ENCODE measurements around the gene UQCC5.

The UQCC5 gene

GRCh38 chr3:52509753-52510328, 26.6 kb upstream of the UQCC5 start:
- Histone ChIP-seq H3K9me3 (ENCODE audit: control insufficient read depth, low read depth, low read length) (no peaks in the 10 kb centered on the region), H3K27me3 (ENCODE audit: control insufficient read depth, insufficient read depth, low read length) (no peaks in the 10 kb centered on the region), H3K4me1 (ENCODE audit: control insufficient read depth, low read depth, low read length) (no peaks in the 10 kb centered on the region), H3K27ac (ENCODE audit: low read length) (no peak overlapping the region), H3K4me3 (ENCODE audit: low read length) (no peak overlapping the region), H3K9ac (ENCODE audit: low read length) (no peak overlapping the region), H3K36me3 (ENCODE audit: control insufficient read depth, low read depth, low read length) (no peaks in the 10 kb centered on the region)

GRCh38 chr3:52511509-52511908, 24.9 kb upstream of the UQCC5 start:
- Histone ChIP-seq H3K4me1 (ENCODE audit: control insufficient read depth, low read depth, low read length) (no peaks in the 10 kb centered on the region), H3K27me3 (ENCODE audit: control insufficient read depth, insufficient read depth, low read length) (no peaks in the 10 kb centered on the region), H3K9me3 (ENCODE audit: control insufficient read depth, low read depth, low read length) (no peaks in the 10 kb centered on the region), H3K9ac (ENCODE audit: low read length) (no peak overlapping the region), H3K36me3 (ENCODE audit: control insufficient read depth, low read depth, low read length) (no peaks in the 10 kb centered on the region), H3K27ac (ENCODE audit: low read length) (no peak overlapping the region), H3K4me3 (ENCODE audit: low read length) (no peak overlapping the region)

- Histone ChIP-seq H3K27me3 (ENCODE audit: control insufficient read depth, insufficient read depth, low read length) (no peaks in the 10 kb centered on the region), H3K36me3 (ENCODE audit: control insufficient read depth, low read depth, low read length) (no peaks in the 10 kb centered on the region)
These were observed 24.3 kb upstream of the UQCC5 start for GRCh38 chr3:52512105-52512504.

GRCh38 chr3:52512727-52513126, 23.7 kb upstream of the UQCC5 start:
- Histone ChIP-seq H3K27me3 (ENCODE audit: control insufficient read depth, insufficient read depth, low read length) (peaks cover under 1% of the 10 kb centered on the region), H3K9ac (ENCODE audit: low read length) (no peak overlapping the region), H3K27ac (ENCODE audit: low read length) (no peak overlapping the region), H3K9me3 (ENCODE audit: control insufficient read depth, low read depth, low read length) (no peaks in the 10 kb centered on the region), H3K36me3 (ENCODE audit: control insufficient read depth, low read depth, low read length) (no peaks in the 10 kb centered on the region), H3K4me3 (ENCODE audit: low read length) (no peak overlapping the region), H3K4me1 (ENCODE audit: control insufficient read depth, low read depth, low read length) (no peaks in the 10 kb centered on the region)

More at GRCh38 chr3:52512105-52512504, 24.3 kb upstream of the UQCC5 start:
- Histone ChIP-seq H3K9me3 (ENCODE audit: control insufficient read depth, low read depth, low read length) (no peaks in the 10 kb centered on the region), H3K4me1 (ENCODE audit: control insufficient read depth, low read depth, low read length) (no peaks in the 10 kb centered on the region), H3K27ac (ENCODE audit: low read length) (no peak overlapping the region), H3K4me3 (ENCODE audit: low read length) (no peak overlapping the region), H3K9ac (ENCODE audit: low read length) (no peak overlapping the region)

DNA sequence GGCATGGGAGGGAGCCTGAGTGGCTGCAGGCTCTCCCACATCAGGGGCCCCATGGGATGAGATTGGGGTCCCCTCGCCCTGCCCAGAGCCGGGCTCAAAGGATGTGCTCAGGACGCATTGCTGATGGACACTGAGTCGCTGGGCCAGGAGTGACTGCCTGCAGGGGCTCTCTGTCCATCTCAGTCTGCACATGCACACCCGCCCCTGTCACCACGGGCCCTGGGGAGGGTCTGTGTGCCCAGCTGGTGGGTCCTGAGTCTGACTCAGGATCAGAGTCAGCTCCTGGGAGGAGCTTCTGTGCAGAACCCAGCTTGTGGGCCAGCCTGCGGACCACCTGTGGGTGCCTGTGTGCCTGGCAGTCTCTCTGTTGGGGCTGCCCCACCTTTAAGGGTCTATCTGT, 23.1 kb upstream of the UQCC5 start:
- no peaks in the 10 kb centered on the region for H3K36me3 ChIP-seq (ENCODE audit: control insufficient read depth, low read depth, low read length)
- no peak overlapping the region for H3K27ac ChIP-seq (ENCODE audit: low read length)
- no peak overlapping the region for H3K9ac ChIP-seq (ENCODE audit: low read length)
- H3K4me1 ChIP-seq (ENCODE audit: control insufficient read depth, low read depth, low read length), result no peaks in the 10 kb centered on the region
- peaks cover 6% of the 10 kb centered on the region for H3K27me3 ChIP-seq (ENCODE audit: control insufficient read depth, insufficient read depth, low read length)
- no peaks in the 10 kb centered on the region for H3K9me3 ChIP-seq (ENCODE audit: control insufficient read depth, low read depth, low read length)
- H3K4me3 ChIP-seq (ENCODE audit: low read length), result no peak overlapping the region

DNA sequence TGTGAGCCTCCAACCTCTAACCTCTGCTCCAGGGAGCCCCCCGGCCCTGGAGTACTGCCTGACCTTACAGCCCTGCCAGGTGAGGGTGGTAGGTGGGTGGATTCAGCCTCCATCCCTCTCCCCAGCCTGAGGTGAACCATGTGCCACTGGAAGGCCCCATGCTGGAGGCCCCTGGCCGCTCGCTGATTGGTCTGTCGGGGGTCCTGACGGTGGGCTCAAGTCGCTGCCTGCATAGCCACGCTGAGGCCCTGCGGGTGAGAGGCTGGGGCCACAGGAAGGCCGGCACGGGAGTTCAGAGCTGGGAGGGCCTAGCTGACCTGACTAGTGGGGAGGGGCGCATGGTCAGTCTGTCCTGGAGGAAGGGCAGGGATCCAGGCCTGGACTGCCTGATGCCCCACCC, 21.8 kb upstream of the UQCC5 start:
- Histone ChIP-seq H3K9ac (ENCODE audit: low read length) (no peak overlapping the region), H3K4me1 (ENCODE audit: control insufficient read depth, low read depth, low read length) (no peaks in the 10 kb centered on the region), H3K36me3 (ENCODE audit: control insufficient read depth, low read depth, low read length) (no peaks in the 10 kb centered on the region), H3K27ac (ENCODE audit: low read length) (no peak overlapping the region), H3K9me3 (ENCODE audit: control insufficient read depth, low read depth, low read length) (no peaks in the 10 kb centered on the region), H3K27me3 (ENCODE audit: control insufficient read depth, insufficient read depth, low read length) (peaks cover 6% of the 10 kb centered on the region), H3K4me3 (ENCODE audit: low read length) (no peak overlapping the region)

- Histone ChIP-seq H3K4me1 (ENCODE audit: control insufficient read depth, low read depth, low read length) (no peaks in the 10 kb centered on the region), H3K27me3 (ENCODE audit: control insufficient read depth, insufficient read depth, low read length) (peaks cover 6% of the 10 kb centered on the region), H3K4me3 (ENCODE audit: low read length) (no peak overlapping the region), H3K36me3 (ENCODE audit: control insufficient read depth, low read depth, low read length) (no peaks in the 10 kb centered on the region), H3K27ac (ENCODE audit: low read length) (no peak overlapping the region), H3K9me3 (ENCODE audit: control insufficient read depth, low read depth, low read length) (no peaks in the 10 kb centered on the region), H3K9ac (ENCODE audit: low read length) (no peak overlapping the region)
These were observed 21.2 kb upstream of the UQCC5 start for GRCh38 chr3:52515192-52515591.

DNA sequence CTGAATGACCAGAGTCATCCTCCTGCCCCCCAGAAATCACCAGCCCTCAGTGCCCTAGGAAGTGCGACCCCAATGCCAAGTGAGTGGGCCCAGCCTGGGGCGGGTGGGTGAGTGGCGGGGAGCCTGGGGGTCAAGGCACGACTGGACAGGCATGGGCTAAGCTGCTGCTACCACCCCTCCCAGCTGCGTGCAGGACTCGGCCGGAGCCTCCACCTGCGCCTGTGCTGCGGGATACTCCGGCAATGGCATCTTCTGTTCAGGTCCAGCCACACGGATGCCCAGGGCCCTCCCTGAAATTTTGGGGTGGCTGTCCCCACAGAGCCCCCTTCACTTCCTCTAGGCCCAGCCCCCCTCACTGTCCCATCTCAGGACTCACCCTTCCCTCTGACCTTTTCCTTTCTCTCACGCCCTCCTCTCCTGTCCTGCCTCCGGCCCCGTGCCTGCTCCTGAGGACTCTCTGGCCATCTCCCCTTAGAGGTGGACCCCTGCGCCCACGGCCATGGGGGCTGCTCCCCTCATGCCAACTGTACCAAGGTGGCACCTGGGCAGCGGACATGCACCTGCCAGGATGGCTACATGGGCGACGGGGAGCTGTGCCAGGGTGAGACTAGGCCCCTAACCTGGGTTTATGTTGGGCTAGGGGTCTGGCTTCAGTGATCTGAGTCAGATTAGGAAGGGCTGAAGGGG, 19.8 kb upstream of the UQCC5 start:
- Histone ChIP-seq H3K9me3 (ENCODE audit: control insufficient read depth, low read depth, low read length) (no peaks in the 10 kb centered on the region), H3K4me1 (ENCODE audit: control insufficient read depth, low read depth, low read length) (no peaks in the 10 kb centered on the region), H3K36me3 (ENCODE audit: control insufficient read depth, low read depth, low read length) (no peaks in the 10 kb centered on the region), H3K27ac (ENCODE audit: low read length) (no peak overlapping the region), H3K4me3 (ENCODE audit: low read length) (no peak overlapping the region), H3K9ac (ENCODE audit: low read length) (no peak overlapping the region), H3K27me3 (ENCODE audit: control insufficient read depth, insufficient read depth, low read length) (peaks cover 6% of the 10 kb centered on the region)

DNA sequence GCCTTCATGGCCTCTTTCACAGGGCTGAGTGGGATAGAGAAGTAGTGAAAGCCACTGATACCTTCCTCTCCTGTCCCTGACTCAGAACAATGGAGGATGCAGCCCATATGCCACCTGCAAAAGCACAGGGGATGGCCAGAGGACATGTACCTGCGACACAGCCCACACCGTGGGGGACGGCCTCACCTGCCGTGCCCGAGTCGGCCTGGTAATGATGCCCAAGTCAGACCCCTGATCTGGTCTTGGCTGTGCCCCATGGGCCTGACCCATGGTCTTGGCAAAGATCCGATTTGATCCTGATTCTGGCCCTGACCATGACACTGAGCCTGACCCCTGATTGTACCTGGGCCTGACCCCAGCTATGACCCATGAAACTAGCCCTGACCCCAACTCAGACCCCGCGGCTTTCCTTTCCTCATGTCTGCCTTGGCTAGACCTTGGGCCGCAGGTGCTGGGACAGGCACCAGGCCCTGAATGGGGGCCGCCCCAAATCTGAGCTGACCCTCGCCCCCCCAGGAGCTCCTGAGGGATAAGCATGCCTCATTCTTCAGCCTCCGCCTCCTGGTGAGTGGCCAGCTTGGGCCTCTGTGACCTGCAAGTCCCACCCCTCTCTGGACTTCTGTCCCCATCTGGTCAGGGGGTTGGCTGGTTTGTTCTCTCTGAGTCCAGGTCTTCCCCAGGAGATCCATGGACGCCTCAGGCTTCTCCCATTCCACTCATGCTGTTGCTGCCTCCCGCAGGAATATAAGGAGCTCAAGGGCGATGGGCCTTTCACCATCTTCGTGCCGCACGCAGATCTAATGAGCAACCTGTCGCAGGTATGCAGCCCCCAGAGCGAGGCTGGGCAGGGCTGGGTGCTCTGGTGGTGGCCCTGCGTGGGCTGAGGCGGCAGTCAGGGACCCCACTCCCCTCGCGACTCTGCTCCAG, 18.3 kb upstream of the UQCC5 start:
- peaks cover 6% of the 10 kb centered on the region for H3K27me3 ChIP-seq (ENCODE audit: control insufficient read depth, insufficient read depth, low read length)
- H3K4me3 ChIP-seq (ENCODE audit: low read length), result peak overlapping the region; percentile 48
- H3K36me3 ChIP-seq (ENCODE audit: control insufficient read depth, low read depth, low read length), result no peaks in the 10 kb centered on the region
- H3K4me1 ChIP-seq (ENCODE audit: control insufficient read depth, low read depth, low read length), result no peaks in the 10 kb centered on the region
- H3K9ac ChIP-seq (ENCODE audit: low read length), result no peak overlapping the region
- H3K9me3 ChIP-seq (ENCODE audit: control insufficient read depth, low read depth, low read length), result no peaks in the 10 kb centered on the region
- H3K27ac ChIP-seq (ENCODE audit: low read length), result no peak overlapping the region

DNA sequence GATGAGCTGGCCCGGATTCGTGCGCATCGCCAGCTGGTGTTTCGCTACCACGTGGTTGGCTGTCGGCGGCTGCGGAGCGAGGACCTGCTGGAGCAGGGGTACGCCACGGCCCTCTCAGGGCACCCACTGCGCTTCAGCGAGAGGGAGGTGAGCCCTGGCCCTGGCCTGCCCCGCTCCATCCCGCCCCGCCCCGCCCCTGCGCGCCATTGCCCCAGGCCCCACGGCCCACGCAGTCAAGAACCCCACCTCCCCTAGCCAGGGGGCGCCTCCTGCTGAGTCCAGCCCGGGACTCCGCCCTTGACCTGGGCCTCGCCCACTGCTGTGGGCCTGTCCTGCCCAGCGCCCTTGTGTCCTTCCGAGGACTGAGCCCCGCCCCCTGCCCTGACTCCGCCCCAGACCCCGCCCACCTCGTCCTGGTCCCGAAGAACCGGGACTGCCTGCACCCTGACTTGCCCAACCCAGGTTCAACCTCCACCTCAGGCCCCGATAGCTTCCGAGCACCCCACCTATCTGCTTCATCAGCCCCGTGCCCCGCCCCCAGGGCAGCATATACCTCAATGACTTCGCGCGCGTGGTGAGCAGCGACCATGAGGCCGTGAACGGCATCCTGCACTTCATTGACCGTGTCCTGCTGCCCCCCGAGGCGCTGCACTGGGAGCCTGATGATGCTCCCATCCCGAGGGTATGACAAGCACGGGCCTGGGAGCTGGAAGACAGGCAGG, 17.5 kb upstream of the UQCC5 start:
- Histone ChIP-seq H3K4me3 (ENCODE audit: low read length) (peak overlapping the region; percentile 48), H3K9ac (ENCODE audit: low read length) (no peak overlapping the region), H3K27ac (ENCODE audit: low read length) (no peak overlapping the region)

GRCh38 chr3:52519445-52520140, 16.8 kb upstream of the UQCC5 start:
- Histone ChIP-seq H3K9me3 (ENCODE audit: control insufficient read depth, low read depth, low read length) (no peaks in the 10 kb centered on the region), H3K36me3 (ENCODE audit: control insufficient read depth, low read depth, low read length) (peaks cover 10% of the 10 kb centered on the region), H3K27me3 (ENCODE audit: control insufficient read depth, insufficient read depth, low read length) (peaks cover 6% of the 10 kb centered on the region), H3K4me3 (ENCODE audit: low read length) (no peak overlapping the region), H3K4me1 (ENCODE audit: control insufficient read depth, low read depth, low read length) (no peaks in the 10 kb centered on the region), H3K9ac (ENCODE audit: low read length) (no peak overlapping the region), H3K27ac (ENCODE audit: low read length) (no peak overlapping the region)

More for the DNA sequence above, 17.5 kb upstream of the UQCC5 start:
- Histone ChIP-seq H3K4me1 (ENCODE audit: control insufficient read depth, low read depth, low read length) (no peaks in the 10 kb centered on the region), H3K36me3 (ENCODE audit: control insufficient read depth, low read depth, low read length) (peaks cover 3% of the 10 kb centered on the region), H3K27me3 (ENCODE audit: control insufficient read depth, insufficient read depth, low read length) (peaks cover 6% of the 10 kb centered on the region), H3K9me3 (ENCODE audit: control insufficient read depth, low read depth, low read length) (no peaks in the 10 kb centered on the region)

All from iPS-18a (cell line).